ENCODE data around the gene EPM2A. TPM values are rescaled to one million over a fixed set of nuclear protein-coding genes. Genes with fewer than 3 reads are reported as not detected.
"Not testable (repeated sequence)": the region's sequence is repeated elsewhere in the genome, so short reads cannot be mapped to it uniquely, and the experiment has no call there.

Gene EPM2A
- total RNA-seq, 2 experiments from 2014 or later: 4.3 to 5.1 TPM

DNA sequence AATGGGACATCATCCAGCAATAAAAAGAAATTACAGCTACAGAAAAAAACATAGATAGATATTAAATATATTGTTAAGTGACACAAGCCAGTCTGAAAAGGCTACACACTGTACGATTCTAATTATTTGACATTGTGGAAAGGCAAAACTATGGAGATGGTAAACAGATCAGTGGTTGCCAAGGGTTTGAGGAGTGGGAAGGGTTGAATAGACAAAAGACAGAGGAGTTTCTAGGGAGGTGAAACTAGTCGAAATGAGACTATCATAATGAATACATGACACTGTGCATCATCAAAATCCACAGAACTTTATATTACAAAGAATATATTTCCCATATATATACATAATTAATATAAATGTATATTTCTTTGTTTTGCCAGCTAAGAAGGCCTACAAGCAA lies 9.8 kb downstream of the EPM2A start:
- Mint-ChIP-seq H3K27me3 (no peaks in the 10 kb centered on the region), H3K36me3 (ENCODE audit: low read depth) (peaks cover 15% of the 10 kb centered on the region), H3K4me1 (no peaks in the 10 kb centered on the region), H3K27ac (no peak overlapping the region), H3K4me3 (no peak overlapping the region), H3K9me3 (peaks cover 32% of the 10 kb centered on the region)
- CTCF ChIA-PET: no interaction called here
- POLR2A ChIA-PET: interaction anchor here (1.0 kb wide), 1 partner anchor 10 kb away, joined by 3 read pairs; the partner anchor contains the start of gene EPM2A
- no peak for DNase-seq

DNA sequence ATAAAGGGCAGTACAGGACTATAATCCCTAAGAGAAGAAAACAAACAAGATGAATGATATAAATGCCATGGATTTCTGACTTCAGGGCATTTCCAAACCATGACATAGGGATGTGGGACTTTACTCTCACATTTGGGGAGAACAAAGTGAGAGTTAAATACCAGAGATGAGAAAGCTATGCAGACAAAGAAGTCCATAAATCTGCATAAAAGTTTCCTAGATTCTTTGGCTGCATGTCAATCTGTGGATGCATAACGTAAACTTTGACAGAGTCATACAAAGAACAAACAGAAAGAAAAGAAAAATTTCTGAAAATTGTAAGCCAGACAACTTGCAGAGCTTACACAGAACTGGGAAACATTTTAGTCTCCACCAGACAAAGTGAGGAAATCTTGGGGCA lies 11.7 kb downstream of the EPM2A start:
- H3K4me3 Mint-ChIP-seq: no peak overlapping the region
- no peaks in the 10 kb centered on the region for H3K4me1 Mint-ChIP-seq
- ChIA-PET POLR2A (no interaction called here), CTCF (no interaction called here)
- H3K27ac Mint-ChIP-seq: no peak overlapping the region
- peaks cover 22% of the 10 kb centered on the region for H3K9me3 Mint-ChIP-seq
- no peaks in the 10 kb centered on the region for H3K27me3 Mint-ChIP-seq
- H3K36me3 Mint-ChIP-seq (ENCODE audit: low read depth): peaks cover 4% of the 10 kb centered on the region
- DNase-seq: no peak

DNA sequence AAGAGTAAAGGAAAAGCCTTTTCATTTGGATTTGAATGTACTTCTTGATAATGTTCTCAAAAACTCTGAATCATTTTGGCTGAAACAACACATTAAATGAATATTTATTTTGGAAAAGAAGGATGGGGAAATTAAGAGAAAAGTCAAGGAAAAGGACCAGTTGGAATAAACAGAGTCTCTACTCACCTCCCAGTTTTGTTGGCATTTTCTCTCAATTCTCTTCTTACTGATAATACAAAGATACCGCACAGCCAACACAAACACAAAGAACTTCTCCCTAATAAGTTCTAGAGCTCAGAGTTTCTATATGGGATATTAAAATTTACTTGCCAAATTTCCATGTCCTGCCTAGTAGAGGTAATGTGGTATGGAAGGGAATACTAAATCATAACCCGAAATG lies 13.1 kb downstream of the EPM2A start:
- ChIA-PET CTCF (interaction anchor here (0.7 kb wide), 1 partner anchor 18 kb away, joined by 3 read pairs; no protein-coding TSS in a partner anchor), POLR2A (no interaction called here)
- peaks cover 4% of the 10 kb centered on the region for H3K36me3 Mint-ChIP-seq (ENCODE audit: low read depth)
- no peak overlapping the region for H3K4me3 Mint-ChIP-seq
- no peak for DNase-seq
- no peak overlapping the region for H3K27ac Mint-ChIP-seq
- no peaks in the 10 kb centered on the region for H3K27me3 Mint-ChIP-seq
- H3K4me1 Mint-ChIP-seq: no peaks in the 10 kb centered on the region
- peaks cover 14% of the 10 kb centered on the region for H3K9me3 Mint-ChIP-seq

DNA sequence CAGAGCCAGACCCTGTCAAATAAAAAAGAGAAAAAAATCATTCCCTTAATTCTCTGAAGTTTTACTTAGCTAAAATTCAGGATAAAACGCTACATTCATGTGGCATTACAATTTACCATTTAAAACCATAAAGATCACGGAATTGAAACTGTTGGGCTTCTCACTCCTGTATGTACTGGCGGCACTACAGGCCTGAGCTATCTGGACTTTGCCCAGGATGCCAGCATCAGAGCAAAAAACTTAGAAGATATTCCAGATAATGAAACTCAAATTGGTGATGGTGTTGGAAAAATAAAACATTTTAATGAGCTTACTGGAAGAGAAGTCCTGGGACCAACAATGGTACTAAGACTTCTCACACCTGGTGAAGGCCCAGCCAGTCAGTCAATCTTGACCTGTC lies 14.2 kb downstream of the EPM2A start:
- DNase-seq: no peak
- no peak overlapping the region for H3K4me3 Mint-ChIP-seq
- ChIA-PET CTCF (interaction anchor here (1.1 kb wide), 1 partner anchor 18 kb away, joined by 5 read pairs; no protein-coding TSS in a partner anchor), POLR2A (no interaction called here)
- peaks cover 10% of the 10 kb centered on the region for H3K36me3 Mint-ChIP-seq (ENCODE audit: low read depth)
- no peaks in the 10 kb centered on the region for H3K4me1 Mint-ChIP-seq
- H3K27ac Mint-ChIP-seq: no peak overlapping the region
- H3K9me3 Mint-ChIP-seq: peaks cover 20% of the 10 kb centered on the region
- no peaks in the 10 kb centered on the region for H3K27me3 Mint-ChIP-seq

DNA sequence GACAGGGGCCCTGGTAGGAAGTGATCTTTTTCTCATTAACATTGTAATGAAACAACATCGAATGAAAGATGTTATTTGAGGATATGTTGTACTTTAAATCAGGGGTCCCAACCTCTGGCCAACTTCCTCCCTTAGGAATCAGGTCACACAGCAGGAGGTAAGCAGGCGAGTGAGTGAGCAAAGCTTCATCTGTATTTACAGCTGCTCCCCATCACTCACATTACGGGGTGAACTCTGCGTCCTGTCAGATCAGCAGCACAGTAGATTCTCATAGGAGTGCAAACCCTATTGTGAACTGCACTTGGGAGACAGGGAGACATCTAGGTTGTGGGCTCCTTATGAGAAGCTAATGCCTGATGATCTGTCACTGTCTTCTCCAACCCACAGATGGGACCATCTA lies 19.9 kb downstream of the EPM2A start:
- Mint-ChIP-seq H3K4me3 (no peak overlapping the region), H3K27ac (no peak overlapping the region), H3K36me3 (ENCODE audit: low read depth) (peaks cover 16% of the 10 kb centered on the region), H3K27me3 (no peaks in the 10 kb centered on the region), H3K4me1 (peaks cover 3% of the 10 kb centered on the region), H3K9me3 (peaks cover 20% of the 10 kb centered on the region)
- ChIA-PET POLR2A (no interaction called here), CTCF (interaction anchor here (0.8 kb wide), 1 partner anchor 11 kb away, joined by 4 read pairs; no protein-coding TSS in a partner anchor)
- DNase-seq: no peak

DNA sequence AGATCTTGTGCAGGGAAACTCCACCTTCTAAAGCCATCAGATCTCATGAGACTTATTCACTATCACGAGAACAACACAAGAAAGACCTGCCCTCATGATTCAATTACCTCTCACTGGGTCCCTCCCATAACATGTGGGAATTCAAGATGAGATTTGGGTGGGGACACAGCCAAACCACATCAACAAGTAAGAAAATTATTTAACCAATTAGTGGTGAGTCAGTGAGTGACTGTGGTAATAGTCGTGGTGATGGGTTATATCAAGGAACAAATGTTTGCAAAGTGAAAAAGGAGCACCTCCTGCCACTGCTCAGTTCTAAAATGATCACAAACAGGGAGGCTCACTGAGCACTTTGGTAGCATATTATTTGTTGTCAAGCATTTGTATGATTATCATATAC lies 20.6 kb downstream of the EPM2A start:
- CTCF ChIA-PET: no interaction called here
- no peaks in the 10 kb centered on the region for H3K27me3 Mint-ChIP-seq
- H3K4me1 Mint-ChIP-seq: peaks cover 3% of the 10 kb centered on the region
- POLR2A ChIA-PET: no interaction called here
- peaks cover 20% of the 10 kb centered on the region for H3K9me3 Mint-ChIP-seq
- H3K36me3 Mint-ChIP-seq (ENCODE audit: low read depth): peaks cover 16% of the 10 kb centered on the region
- no peak overlapping the region for H3K4me3 Mint-ChIP-seq
- H3K27ac Mint-ChIP-seq: no peak overlapping the region
- no peak for DNase-seq

DNA sequence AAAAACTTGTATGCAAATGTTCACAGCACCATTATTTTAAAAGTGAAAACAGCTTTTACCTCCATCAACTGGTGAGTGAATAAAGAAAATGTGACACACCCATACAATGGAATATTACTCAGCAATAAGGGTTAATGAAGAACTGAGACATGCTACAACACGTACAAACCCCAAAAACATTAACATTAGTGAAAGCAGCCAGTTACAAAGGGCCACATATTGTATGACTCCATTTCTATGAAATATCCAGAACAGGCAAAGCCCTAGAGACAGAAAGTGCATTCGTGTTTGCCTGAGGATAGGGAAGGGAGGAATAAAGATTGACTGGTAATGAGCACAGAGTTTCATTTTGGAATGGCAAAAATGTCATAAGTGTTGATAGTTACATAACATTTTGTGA lies 21.5 kb downstream of the EPM2A start:
- Mint-ChIP-seq H3K27me3 (no peaks in the 10 kb centered on the region), H3K9me3 (peaks cover 20% of the 10 kb centered on the region), H3K36me3 (ENCODE audit: low read depth) (peaks cover 16% of the 10 kb centered on the region), H3K4me1 (peaks cover 3% of the 10 kb centered on the region), H3K4me3 (no peak overlapping the region), H3K27ac (no peak overlapping the region)
- DNase-seq: no peak
- CTCF ChIA-PET: no interaction called here
- POLR2A ChIA-PET: no interaction called here

DNA sequence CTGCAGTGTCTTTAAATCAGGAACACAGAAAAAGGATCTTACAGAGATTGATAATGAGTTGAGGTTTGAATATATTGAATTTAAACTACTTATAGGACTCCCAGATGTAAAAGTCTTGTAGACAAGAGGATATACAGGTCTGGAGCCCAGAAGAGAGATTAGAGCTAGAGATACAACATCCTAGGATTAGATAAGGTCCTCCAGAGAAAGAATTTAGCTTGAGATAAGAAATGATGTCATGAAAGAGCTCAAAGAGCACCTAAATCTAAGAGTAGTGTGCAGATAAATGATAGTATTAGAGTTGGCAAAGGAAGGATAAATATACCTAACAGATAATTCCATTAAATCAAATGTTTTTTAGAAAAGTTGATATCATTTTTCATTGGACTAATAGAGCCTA lies 23.9 kb downstream of the EPM2A start:
- Mint-ChIP-seq H3K27ac (no peak overlapping the region), H3K4me3 (no peak overlapping the region), H3K36me3 (ENCODE audit: low read depth) (peaks cover 11% of the 10 kb centered on the region), H3K27me3 (no peaks in the 10 kb centered on the region), H3K4me1 (peaks cover 3% of the 10 kb centered on the region), H3K9me3 (peaks cover 20% of the 10 kb centered on the region)
- POLR2A ChIA-PET: no interaction called here
- CTCF ChIA-PET: no interaction called here
- no peak for DNase-seq

DNA sequence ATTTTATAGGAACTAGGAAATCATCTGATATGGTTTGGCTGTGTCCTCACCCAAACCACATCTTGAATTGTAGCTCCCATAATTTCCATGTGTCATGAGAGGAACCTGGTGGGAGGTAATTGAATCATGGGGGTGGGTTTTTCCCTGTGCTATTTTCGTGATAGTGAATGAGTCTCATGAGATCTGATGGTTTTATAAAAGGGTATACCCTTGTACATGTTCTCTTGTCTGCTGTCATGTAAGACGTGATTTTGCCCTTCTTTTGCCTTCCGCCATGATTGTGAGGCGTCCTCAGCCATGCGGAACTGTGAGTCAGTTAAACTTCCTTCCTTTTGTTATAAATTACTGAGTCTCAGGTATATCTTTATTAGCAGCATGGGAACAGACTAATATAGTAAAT lies 27.9 kb downstream of the EPM2A start:
- Mint-ChIP-seq H3K4me3 (no peak overlapping the region), H3K27me3 (no peaks in the 10 kb centered on the region), H3K27ac (no peak overlapping the region), H3K9me3 (peaks cover 6% of the 10 kb centered on the region), H3K4me1 (peaks cover 11% of the 10 kb centered on the region), H3K36me3 (ENCODE audit: low read depth) (no peaks in the 10 kb centered on the region)
- POLR2A ChIA-PET: no interaction called here
- no peak for DNase-seq
- CTCF ChIA-PET: interaction anchor here (1.4 kb wide), 1 partner anchor 74 kb away, joined by 3 read pairs; no protein-coding TSS in a partner anchor

DNA sequence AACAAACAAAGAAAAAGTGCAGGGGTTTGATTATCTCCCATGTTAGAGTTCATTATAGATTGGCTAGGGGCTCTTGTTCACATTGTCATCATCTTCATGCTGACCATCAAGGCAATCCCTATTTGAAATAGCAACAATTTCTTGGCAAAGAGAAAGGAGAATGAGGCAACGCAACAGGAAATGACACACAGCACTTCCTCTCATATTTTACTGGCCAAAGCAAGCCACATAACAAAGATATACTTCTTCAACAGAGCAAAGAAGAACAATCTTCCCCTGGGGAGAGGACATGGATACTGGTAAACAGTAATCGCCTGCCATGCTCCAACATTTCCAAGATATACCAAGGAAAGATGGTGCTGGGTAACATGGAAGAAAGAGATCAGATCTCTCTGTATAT lies 29.8 kb downstream of the EPM2A start:
- H3K27ac Mint-ChIP-seq: no peak overlapping the region
- ChIA-PET CTCF (no interaction called here), POLR2A (no interaction called here)
- H3K4me1 Mint-ChIP-seq: peaks cover 11% of the 10 kb centered on the region
- H3K4me3 Mint-ChIP-seq: no peak overlapping the region
- H3K9me3 Mint-ChIP-seq: peaks cover 6% of the 10 kb centered on the region
- H3K27me3 Mint-ChIP-seq: no peaks in the 10 kb centered on the region
- H3K36me3 Mint-ChIP-seq (ENCODE audit: low read depth): no peaks in the 10 kb centered on the region
- DNase-seq: no peak

DNA sequence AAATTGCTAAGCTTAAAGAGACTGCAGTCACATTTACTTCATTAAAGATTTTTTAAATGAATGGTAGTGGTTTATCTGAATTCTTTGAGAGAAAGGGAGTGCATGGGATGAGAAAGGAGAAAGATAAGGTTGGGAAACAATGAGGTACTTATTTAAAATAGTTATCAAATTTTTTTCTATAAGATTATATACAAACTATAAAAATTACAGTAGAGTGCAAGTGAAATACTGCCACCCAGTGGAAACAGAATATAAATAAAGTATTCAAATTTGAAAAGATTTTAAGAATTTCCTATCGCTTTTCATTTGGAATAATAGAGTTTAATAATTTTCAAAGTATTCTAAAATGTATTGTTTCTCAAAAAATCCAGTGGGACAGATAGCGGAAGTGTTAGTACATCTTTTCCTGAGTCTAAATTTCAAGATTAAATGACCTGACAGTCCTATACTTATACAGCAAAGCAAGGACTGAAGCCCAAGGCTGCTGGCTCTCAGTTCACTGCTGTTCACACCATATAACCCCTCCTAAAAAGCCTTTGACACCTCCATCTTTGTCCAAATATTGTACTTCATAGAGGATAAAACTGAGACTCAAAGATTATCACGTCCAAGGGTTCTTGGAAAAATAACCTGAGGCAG lies 31.1 kb downstream of the EPM2A start:
- CTCF ChIA-PET: interaction anchor here (0.6 to 1.7 kb wide), 6 partner anchors 12 to 31 kb away, joined by 3 to 5 read pairs (median 3); partner anchors contain the start of gene EPM2A
- H3K36me3 Mint-ChIP-seq (ENCODE audit: low read depth): no peaks in the 10 kb centered on the region
- no peak overlapping the region for H3K4me3 Mint-ChIP-seq
- peaks cover 11% of the 10 kb centered on the region for H3K4me1 Mint-ChIP-seq
- POLR2A ChIA-PET: interaction anchor here (1.0 kb wide), 1 partner anchor 31 kb away, joined by 3 read pairs; the partner anchor contains the start of gene EPM2A
- no peaks in the 10 kb centered on the region for H3K27me3 Mint-ChIP-seq
- H3K27ac Mint-ChIP-seq: no peak overlapping the region
- peaks cover 6% of the 10 kb centered on the region for H3K9me3 Mint-ChIP-seq
- DNase-seq: no peak

DNA sequence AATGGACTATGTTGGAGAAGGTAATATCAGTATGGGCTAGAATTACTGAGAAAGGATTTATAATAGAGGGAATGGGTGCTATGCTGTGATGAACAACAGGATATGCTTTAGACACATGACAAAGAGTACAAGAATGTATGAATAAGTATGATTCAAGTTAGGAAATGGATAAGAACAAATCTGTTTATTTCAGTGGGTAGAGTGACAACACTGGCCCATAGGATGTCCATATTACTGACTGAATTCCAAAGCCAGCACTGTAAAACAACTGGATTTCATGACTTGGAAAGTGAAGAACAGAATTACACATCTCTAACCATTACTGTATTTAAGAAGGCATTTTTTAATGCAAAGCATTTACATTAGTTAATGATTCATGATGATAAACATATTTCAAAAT lies 35.9 kb downstream of the EPM2A start:
- H3K4me1 Mint-ChIP-seq: peaks cover 4% of the 10 kb centered on the region
- no peaks in the 10 kb centered on the region for H3K36me3 Mint-ChIP-seq (ENCODE audit: low read depth)
- H3K4me3 Mint-ChIP-seq: no peak overlapping the region
- no peak overlapping the region for H3K27ac Mint-ChIP-seq
- ChIA-PET CTCF (no interaction called here), POLR2A (no interaction called here)
- peaks cover 3% of the 10 kb centered on the region for H3K9me3 Mint-ChIP-seq
- no peaks in the 10 kb centered on the region for H3K27me3 Mint-ChIP-seq
- DNase-seq: no peak

DNA sequence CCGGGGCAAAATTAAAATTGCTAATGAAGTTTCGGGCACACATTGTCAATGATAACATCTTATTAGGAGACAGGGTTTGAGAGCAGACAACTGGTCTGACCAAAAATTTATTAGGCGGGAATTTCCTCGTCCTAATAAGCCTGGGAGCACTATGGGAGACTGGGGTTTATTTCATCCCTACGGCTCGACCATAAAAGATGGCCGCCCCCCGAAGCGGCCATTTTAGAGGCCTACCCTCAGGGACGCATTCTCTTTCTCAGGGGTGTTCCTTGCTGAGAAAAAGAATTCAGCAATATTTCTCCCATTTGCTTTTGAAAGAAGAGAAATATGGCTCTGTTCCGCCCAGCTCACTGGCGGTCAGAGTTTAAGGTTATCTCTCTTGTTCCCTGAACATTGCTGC lies 37.9 kb downstream of the EPM2A start:
- CTCF ChIA-PET; H3K9me3 Mint-ChIP-seq; H3K36me3 Mint-ChIP-seq (ENCODE audit: low read depth); H3K27me3 Mint-ChIP-seq; H3K4me1 Mint-ChIP-seq; H3K27ac Mint-ChIP-seq; POLR2A ChIA-PET; DNase-seq; H3K4me3 Mint-ChIP-seq: not testable (repeated sequence)

DNA sequence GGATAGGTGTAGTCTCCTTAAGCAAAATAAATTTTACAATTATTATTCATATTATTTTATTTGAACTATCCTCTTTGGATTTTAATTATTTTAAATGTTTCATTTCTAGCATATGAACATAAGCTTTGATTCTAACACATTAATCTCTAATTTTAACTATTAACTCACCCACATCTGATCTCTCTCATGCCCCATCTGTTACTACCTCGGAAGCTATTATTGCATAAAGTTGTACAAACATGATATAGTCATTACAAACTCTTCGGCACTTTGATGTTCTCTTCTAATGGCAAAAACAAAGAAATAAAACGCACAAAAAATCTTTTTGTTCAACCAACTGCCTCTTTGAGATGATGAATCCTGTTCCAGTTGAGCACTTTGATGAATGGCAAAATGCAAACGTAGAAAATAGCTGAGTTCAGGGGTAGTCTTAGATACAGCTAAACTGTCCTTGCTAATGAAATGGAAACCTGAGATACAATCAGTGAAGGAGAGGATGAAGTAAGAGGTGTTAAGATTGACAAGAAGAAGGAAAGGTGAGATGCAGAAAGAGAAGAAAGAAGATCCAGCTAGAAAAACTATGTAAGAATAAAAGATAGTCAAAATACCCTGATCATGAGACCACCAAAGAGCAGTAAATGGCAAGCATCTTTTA lies 41.1 kb downstream of the EPM2A start:
- CTCF ChIA-PET: no interaction called here
- Mint-ChIP-seq H3K27ac (no peak overlapping the region), H3K4me3 (no peak overlapping the region), H3K9me3 (peaks cover 3% of the 10 kb centered on the region), H3K4me1 (no peaks in the 10 kb centered on the region), H3K27me3 (no peaks in the 10 kb centered on the region), H3K36me3 (ENCODE audit: low read depth) (no peaks in the 10 kb centered on the region)
- POLR2A ChIA-PET: no interaction called here
- no peak for DNase-seq

All from activated CD4-positive, alpha-beta memory T cell treated with anti-CD3 and anti-CD28 coated beads, Interleukin-2, amount 10 ng/mL, durations not matched to agents 7 days and 5 days (primary cell).